ENCODE measurements around the gene RABEP1.

DNA sequence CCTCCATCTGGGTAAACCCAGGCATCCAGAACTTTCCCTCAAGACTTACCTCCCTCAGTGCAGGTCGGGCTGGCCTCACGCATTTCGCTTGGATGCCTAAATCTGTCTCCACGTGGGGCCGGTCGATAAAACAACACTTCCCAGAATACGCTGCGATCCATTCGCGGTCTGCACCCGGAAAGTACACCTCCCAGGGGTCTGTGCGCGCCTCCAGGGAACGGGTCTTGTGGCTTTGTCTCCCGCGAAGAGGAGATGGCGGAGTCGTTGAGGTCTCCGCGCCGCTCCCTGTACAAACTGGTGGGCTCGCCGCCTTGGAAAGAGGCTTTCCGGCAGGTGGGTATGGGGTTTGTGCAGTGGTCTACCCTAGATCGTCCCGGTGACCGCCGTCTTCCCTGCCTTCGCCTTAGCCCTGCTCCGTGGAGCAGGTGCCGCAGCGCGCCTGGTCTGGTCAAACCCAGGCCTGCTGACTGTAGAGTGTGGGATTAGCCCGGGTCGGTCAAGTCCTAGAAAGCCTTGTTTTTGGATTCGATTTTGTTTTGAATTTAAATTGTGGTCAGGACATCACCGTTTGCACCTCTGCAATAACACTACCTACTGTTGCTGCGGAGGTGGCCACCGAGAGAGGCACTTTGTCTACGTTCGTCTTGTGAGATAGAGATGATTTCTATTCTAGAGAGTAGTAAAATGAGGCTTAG is 138.0 kb downstream of the RABEP1 start, which contains the start of gene RPAIN:
- TF ChIP-seq, protein P1, sequence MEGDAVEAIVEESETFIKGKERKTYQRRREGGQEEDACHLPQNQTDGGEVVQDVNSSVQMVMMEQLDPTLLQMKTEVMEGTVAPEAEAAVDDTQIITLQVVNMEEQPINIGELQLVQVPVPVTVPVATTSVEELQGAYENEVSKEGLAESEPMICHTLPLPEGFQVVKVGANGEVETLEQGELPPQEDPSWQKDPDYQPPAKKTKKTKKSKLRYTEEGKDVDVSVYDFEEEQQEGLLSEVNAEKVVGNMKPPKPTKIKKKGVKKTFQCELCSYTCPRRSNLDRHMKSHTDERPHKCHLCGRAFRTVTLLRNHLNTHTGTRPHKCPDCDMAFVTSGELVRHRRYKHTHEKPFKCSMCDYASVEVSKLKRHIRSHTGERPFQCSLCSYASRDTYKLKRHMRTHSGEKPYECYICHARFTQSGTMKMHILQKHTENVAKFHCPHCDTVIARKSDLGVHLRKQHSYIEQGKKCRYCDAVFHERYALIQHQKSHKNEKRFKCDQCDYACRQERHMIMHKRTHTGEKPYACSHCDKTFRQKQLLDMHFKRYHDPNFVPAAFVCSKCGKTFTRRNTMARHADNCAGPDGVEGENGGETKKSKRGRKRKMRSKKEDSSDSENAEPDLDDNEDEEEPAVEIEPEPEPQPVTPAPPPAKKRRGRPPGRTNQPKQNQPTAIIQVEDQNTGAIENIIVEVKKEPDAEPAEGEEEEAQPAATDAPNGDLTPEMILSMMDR (conservative IDR thresholded peaks at IDR 0.05; ENCODE audit: low read length): no peak
- TF ChIP-seq EZH2phosphoT487 (IDR thresholded peaks at IDR 0.05; ENCODE audit: borderline replicate concordance): no peak
